ENCODE measurements around the gene NTRK2.

DNA sequence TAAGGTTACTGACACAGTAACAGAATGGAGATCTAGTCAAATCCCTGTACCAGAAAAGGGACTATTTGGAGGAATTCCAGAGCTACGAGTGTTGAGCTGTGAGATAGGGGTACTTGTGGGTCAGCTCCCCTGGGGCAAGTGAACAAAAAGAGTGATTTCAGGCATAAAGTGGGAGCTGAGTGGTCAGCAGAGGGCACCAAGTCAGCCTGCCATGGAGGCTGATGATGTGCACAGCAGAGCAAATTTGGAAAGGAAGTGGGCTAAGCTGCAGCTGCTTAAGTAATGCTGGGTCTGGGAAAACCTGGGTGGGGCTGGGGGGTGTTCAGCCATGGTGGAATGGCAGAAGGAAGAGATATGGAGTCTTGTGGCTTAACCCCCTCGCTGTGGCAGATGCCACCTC, 327.9 kb downstream of the NTRK2 start:
- TF ChIP-seq POLR2AphosphoS5 (IDR thresholded peaks at IDR 0.05; ENCODE audit: low read depth, low read length) (no peak), TAF1 (IDR thresholded peaks at IDR 0.05; ENCODE audit: borderline replicate concordance, insufficient read depth, low read length) (no peak), SIN3A (IDR thresholded peaks at IDR 0.05; ENCODE audit: borderline replicate concordance, insufficient read depth, low read length) (no peak)
- TF ChIP-seq, protein P1, sequence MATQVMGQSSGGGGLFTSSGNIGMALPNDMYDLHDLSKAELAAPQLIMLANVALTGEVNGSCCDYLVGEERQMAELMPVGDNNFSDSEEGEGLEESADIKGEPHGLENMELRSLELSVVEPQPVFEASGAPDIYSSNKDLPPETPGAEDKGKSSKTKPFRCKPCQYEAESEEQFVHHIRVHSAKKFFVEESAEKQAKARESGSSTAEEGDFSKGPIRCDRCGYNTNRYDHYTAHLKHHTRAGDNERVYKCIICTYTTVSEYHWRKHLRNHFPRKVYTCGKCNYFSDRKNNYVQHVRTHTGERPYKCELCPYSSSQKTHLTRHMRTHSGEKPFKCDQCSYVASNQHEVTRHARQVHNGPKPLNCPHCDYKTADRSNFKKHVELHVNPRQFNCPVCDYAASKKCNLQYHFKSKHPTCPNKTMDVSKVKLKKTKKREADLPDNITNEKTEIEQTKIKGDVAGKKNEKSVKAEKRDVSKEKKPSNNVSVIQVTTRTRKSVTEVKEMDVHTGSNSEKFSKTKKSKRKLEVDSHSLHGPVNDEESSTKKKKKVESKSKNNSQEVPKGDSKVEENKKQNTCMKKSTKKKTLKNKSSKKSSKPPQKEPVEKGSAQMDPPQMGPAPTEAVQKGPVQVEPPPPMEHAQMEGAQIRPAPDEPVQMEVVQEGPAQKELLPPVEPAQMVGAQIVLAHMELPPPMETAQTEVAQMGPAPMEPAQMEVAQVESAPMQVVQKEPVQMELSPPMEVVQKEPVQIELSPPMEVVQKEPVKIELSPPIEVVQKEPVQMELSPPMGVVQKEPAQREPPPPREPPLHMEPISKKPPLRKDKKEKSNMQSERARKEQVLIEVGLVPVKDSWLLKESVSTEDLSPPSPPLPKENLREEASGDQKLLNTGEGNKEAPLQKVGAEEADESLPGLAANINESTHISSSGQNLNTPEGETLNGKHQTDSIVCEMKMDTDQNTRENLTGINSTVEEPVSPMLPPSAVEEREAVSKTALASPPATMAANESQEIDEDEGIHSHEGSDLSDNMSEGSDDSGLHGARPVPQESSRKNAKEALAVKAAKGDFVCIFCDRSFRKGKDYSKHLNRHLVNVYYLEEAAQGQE (IDR thresholded peaks at IDR 0.05; ENCODE audit: insufficient read depth in 1 of 2, low read depth in 2 of 2, low read length in 2 of 2): no peak

All from PFSK-1 (cell line).